Body of pancreas (tissue), 4 donors: ENCODE data around the gene PUS3. TPM values are rescaled to one million over a fixed set of nuclear protein-coding genes. Genes with fewer than 3 reads are reported as not detected.

Experiments
- ATAC-seq: fragments of 150-250 bp; one replicate; pipeline ENCODE4 v1.9.1; 2016
- DNase-seq, 4 donors: peaks; one replicate each; pipeline ENCODE4 v3.0.0-alpha.2; 2019
- H3K27ac ChIP-seq, 4 donors: fragments of 200-600 bp; sonication (generic); 1 replicate in 3 of 4; 2 replicates in 1 of 4; pipeline versions ENCODE4 v1.5.1 to v1.6.1; 2016 to 2019; ENCODE audit warnings: mild to moderate bottlenecking in 1 of 4, mixed read lengths in 1 of 4, moderate library complexity in 1 of 4
- H3K27me3 ChIP-seq, 2 donors: fragments of 200-600 bp; sonication (generic); one replicate each; pipeline ENCODE4 v1.6.0; 2016; ENCODE audit warnings: mild to moderate bottlenecking in 1 of 2
- H3K36me3 ChIP-seq, 2 donors: fragments of 200-600 bp; sonication (generic); replicated peaks in 1 of 2; 2 replicates each; pipeline ENCODE4 v1.5.1; 2016; ENCODE audit warnings: low read depth in 2 of 2; ENCODE audit not compliant: insufficient read depth in 1 of 2
- H3K4me1 ChIP-seq: fragments of 200-600 bp; sonication (generic); one replicate; pipeline ENCODE4 v1.6.0; 2016
- H3K4me3 ChIP-seq, 2 donors: fragments of 200-600 bp; sonication (generic); 1 replicate in 1 of 2; 2 replicates in 1 of 2; pipeline ENCODE4 v1.5.1; 2016 to 2019
- H3K9me3 ChIP-seq, 3 donors: fragments of 200-600 bp; sonication (generic); 1 replicate in 2 of 3; 2 replicates in 1 of 3; pipeline ENCODE4 v1.5.1; 2016
- POLR2A ChIP-seq, 3 donors: fragments of 450-650 bp; IDR thresholded peaks; one replicate each; pipeline ENCODE4 v1.6.1; 2016; ENCODE audit warnings: antibody characterized with exemption in 3 of 3, mild to moderate bottlenecking in 2 of 3
- WGBS, 2 donors: methylation state at CpG; one replicate each; pipeline ENCODE4 v1.1.5; 2017; 5-methylcytosine and 5-hydroxymethylcytosine counted together
- intact Hi-C: fragments of 100-400 bp; cut with DNase I; formaldehyde crosslinking; loops from one replicate; pipeline ENCODE4 v1.15.1; 2023
- total RNA-seq, 2 donors: library from RNA; depleted of rRNA; stranded (reverse); fragments of >200 nt; gene quantifications; one replicate each; pipeline ENCODE4 v1.1.0, GENCODE V29; 2016
- TF ChIP-seq, protein P1 (sequence below), 7 experiments: fragments of 450-650 bp in 4 of 7; fragments of 200-600 bp in 3 of 7; sonication (generic) in 3 of 7; IDR thresholded peaks; one replicate each; pipeline ENCODE4 v1.5.1; 2016 to 2019; ENCODE audit warnings: antibody characterized with exemption in 7 of 7

The PUS3 gene
- total RNA-seq, 2 donors from 2014 or later = 1.6 to 9.6 TPM

- H3K4me3 ChIP-seq = no peak overlapping the region
- ATAC-seq (no peak), DNase-seq (no peak)
- intact Hi-C loops = loop anchor here (5.0 kb wide), 1 partner anchor 253 kb away; no protein-coding TSS in a partner anchor
- 81 to 86% methylated on average over 9 of the region's 9 CpGs for WGBS, 2 donors
- peaks cover 6% of the 10 kb centered on the region for H3K4me1 ChIP-seq
- TF ChIP-seq POLR2A (IDR thresholded peaks at IDR 0.05) = no peak
- TF ChIP-seq, protein P1, sequence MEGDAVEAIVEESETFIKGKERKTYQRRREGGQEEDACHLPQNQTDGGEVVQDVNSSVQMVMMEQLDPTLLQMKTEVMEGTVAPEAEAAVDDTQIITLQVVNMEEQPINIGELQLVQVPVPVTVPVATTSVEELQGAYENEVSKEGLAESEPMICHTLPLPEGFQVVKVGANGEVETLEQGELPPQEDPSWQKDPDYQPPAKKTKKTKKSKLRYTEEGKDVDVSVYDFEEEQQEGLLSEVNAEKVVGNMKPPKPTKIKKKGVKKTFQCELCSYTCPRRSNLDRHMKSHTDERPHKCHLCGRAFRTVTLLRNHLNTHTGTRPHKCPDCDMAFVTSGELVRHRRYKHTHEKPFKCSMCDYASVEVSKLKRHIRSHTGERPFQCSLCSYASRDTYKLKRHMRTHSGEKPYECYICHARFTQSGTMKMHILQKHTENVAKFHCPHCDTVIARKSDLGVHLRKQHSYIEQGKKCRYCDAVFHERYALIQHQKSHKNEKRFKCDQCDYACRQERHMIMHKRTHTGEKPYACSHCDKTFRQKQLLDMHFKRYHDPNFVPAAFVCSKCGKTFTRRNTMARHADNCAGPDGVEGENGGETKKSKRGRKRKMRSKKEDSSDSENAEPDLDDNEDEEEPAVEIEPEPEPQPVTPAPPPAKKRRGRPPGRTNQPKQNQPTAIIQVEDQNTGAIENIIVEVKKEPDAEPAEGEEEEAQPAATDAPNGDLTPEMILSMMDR (IDR thresholded peaks at IDR 0.05) = no peak
- H3K36me3 ChIP-seq = no peaks in the 10 kb centered on the region
- no peak overlapping the region for H3K27ac ChIP-seq
- H3K9me3 ChIP-seq = no peaks in the 10 kb centered on the region
- H3K27me3 ChIP-seq = no peaks in the 10 kb centered on the region
Measured at GRCh38 chr11:125943661-125944349, 40.8 kb upstream of the PUS3 start.

DNA sequence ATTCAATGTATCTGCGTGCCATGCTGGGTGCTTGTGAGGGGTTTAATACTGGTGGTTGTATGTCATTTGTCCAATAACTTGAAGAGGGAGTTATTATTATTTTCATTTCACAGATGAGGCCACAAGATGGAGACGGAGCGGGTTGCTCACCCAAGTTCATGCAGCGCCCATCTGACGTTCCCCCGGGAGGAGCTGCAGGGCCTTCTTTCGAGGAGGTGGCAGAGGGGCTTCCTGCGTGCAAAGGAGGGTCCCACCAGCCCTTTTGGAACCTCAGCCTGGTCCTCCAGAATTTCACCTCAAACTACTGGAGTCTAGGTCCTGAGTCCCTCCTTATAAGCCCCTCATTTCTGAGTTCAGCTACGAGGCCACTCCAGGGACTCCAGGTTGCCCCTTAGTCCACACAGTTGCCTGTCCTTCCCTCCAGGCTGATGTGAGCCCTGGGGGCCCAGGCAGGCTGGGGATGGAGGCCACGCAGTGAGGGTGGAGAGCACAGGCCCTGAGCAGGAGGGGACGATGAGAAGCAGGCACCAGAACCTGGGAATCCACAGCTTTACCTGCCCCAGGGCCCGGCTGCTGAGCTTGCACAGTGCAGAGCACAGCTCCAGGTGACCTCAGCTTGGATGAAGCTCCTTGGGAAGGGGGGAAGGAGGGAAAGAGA lies 39.9 kb upstream of the PUS3 start:
- intact Hi-C loops = loop anchor here (5.0 kb wide), 1 partner anchor 254 kb away; no protein-coding TSS in a partner anchor
- H3K27ac ChIP-seq = no peak overlapping the region
- H3K9me3 ChIP-seq = no peaks in the 10 kb centered on the region
- DNase-seq (no peak), ATAC-seq (no peak)
- no peak for TF ChIP-seq POLR2A (IDR thresholded peaks at IDR 0.05)
- TF ChIP-seq, protein P1 (IDR thresholded peaks at IDR 0.05) = no peak
- H3K4me3 ChIP-seq = no peak overlapping the region
- peaks cover 6% of the 10 kb centered on the region for H3K4me1 ChIP-seq
- H3K27me3 ChIP-seq = no peaks in the 10 kb centered on the region
- H3K36me3 ChIP-seq = no peaks in the 10 kb centered on the region
- 77 to 81% methylated on average over 11 to 12 of the region's 12 CpGs for WGBS, 2 donors

- DNase-seq = peak; percentile 68 to 79 (median 68)
- Histone ChIP-seq H3K36me3 (no peaks in the 10 kb centered on the region), H3K27me3 (no peaks in the 10 kb centered on the region), H3K9me3 (no peaks in the 10 kb centered on the region), H3K27ac (no peak overlapping the region), H3K4me3 (no peak overlapping the region), H3K4me1 (peaks cover 6% of the 10 kb centered on the region)
- intact Hi-C loops = loop anchor here (5.0 kb wide), 1 partner anchor 255 kb away; no protein-coding TSS in a partner anchor
- ATAC-seq = peak; percentile 82
- TF ChIP-seq, protein P1 (IDR thresholded peaks at IDR 0.05) = peak; percentile 54 to 76 (median 70)
- TF ChIP-seq POLR2A (IDR thresholded peaks at IDR 0.05) = no peak
- 34% methylated on average over 10 to 20 of the region's 20 CpGs for WGBS, 2 donors
Measured at GRCh38 chr11:125941619-125942611, 38.9 kb upstream of the PUS3 start.

DNA sequence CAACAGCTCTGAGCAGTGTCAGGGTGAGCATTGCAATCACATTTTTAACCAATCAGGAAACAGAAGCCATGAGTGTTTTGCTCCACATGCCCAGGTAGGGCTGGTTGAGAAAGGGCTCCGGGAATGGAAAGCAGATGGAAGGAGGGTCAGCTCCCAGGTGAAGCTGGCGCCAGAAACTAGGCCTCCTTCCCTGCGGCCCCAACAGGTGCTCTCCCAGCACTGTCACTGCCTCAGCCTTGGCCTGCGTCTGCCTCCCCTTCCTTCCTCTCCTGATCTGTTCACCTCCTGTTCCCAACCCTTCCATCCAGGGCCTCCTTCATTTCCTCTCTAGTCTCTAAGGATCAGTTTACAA lies 38.2 kb upstream of the PUS3 start:
- Histone ChIP-seq H3K4me1 (peaks cover 6% of the 10 kb centered on the region), H3K27me3 (no peaks in the 10 kb centered on the region), H3K36me3 (no peaks in the 10 kb centered on the region), H3K9me3 (no peaks in the 10 kb centered on the region), H3K27ac (no peak overlapping the region), H3K4me3 (no peak overlapping the region)
- ATAC-seq (no peak), DNase-seq (no peak)
- TF ChIP-seq POLR2A (IDR thresholded peaks at IDR 0.05) = no peak
- TF ChIP-seq, protein P1 (IDR thresholded peaks at IDR 0.05) = no peak
- WGBS, 2 donors = 69 to 78% methylated on average over 4 of the region's 4 CpGs
- intact Hi-C loops = loop anchor here (5.0 kb wide), 1 partner anchor 256 kb away; no protein-coding TSS in a partner anchor
